T-helper 22 cell (primary cell): ENCODE data around the gene COL12A1.

Source experiments
- DNase-seq: peaks from one replicate; pipeline ENCODE4 v3.0.0-alpha.2; 2020; ENCODE audit warnings: low read depth

Gene COL12A1

DNA sequence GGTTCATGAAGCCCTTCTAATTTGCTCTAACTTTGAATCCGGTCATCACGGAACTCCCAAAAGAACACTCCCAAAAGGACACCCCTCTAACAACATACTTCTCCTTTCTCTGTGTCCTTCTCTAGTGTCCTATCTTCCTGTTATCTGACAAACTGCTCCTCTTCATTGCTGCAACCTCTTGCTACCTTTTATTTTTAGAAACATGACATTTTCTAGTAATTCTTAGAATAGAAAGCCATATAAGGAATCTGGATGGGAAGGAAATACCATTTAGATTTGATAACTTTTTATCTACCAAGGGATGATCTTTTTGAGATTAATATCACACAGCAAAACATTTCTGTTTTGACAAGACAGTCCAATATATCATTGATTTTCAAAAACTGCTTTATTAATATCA lies 63.1 kb downstream of the COL12A1 start:
- DNase-seq: no peak

DNA sequence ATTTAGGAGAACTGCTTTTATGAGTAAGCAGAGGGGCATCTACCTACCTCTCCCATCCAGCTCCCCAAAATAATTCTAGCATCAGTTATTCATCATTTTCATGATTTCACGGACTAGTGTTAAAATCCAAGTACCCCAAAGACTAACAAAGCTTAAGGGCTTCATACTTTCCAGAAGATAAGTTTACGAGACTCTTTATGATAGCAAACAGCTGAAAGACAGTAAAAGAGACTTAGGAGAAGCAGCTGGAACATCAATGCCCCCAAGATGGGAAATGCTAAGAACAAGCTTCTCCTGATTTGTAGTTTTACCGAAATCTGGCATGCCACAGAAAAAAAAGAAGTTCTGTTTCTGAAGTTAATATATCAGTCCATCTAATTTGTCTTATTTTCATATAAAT lies 70.0 kb downstream of the COL12A1 start:
- DNase-seq: no peak

DNA sequence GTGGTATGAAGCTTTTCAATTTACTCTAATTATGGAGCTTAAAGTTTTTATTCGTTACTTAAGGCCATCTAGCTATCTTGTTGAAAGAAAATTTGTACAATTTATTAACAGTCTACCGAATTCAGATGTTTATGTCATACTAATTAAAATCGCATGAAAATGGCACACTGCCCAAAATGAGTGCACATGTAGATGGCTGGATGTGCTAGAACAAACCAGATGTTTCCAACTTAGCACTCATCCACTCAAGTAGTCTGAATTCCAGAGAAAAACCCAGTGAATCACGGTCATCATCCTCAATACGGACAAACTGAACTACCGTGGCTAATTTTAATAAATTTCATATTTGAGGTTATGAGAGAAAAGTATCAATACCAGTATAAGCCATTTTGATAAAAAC lies 70.4 kb downstream of the COL12A1 start:
- DNase-seq: no peak

DNA sequence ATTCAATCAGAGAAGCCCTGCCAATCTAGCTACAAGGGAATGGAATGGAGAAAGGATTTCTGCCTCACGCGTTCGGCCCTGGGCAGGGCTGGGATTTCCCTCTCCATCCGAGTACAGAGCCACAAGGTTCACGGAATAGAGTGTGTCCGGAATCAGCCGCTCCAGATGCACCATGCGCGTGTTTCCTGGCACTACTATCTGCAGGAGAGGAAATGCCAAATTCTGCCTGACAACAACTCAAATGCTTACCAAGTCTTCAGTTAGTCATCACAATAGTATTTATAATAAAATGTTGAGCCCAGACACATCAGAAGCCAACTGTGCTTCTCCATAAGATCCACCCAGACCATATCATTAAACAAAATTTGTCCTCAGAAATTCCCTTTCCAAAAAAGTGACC lies 75.1 kb downstream of the COL12A1 start:
- DNase-seq: no peak

DNA sequence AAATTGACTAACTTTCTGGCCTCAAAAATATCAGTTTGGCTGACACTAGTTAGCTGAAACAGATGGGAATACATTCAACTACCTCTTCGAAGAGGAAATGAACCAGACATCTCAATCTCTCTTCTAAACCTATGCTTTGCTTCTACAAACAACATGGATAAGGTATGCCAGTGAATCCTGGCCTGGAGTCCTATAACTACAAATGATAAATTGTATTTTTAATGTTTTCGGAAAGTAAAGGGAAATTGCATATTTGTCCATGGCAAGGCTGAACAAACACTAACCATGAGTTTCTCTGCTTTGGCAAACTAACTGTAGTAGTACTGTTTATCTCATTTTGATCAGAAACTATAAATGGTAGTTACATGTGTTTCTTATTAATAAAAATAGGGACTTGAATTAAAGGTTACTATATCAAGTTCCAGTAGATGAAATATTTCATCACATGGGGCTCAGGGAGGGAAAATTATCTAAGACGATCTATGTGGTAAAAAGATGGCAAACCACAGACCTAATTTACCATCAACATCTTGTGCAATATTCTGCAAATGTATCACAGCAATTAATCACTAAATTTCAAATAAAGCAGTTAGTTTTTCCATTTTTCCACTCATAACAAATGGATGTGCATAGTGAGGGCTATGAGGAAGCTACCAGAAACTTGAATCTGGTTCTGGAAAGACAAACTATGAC lies 76.8 kb downstream of the COL12A1 start:
- no peak for DNase-seq

DNA sequence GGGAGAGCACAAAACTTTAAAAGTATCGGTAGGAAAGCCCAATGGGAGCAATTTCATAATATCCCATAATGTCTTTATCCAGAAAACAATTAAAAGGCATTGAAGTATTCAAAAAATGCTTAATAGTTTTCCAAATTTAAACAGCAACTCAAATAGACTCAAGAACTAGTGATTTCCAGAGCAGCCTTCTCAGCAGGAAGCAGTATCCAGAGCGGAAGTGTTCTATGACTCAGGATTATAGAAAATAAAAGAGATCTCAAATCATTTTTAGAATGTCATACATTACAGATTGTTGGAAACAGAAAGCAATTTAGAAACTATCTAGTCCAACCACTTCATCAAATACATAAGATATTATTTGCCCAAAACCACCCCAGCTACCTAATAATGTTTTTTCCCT lies 79.3 kb downstream of the COL12A1 start:
- DNase-seq: no peak

DNA sequence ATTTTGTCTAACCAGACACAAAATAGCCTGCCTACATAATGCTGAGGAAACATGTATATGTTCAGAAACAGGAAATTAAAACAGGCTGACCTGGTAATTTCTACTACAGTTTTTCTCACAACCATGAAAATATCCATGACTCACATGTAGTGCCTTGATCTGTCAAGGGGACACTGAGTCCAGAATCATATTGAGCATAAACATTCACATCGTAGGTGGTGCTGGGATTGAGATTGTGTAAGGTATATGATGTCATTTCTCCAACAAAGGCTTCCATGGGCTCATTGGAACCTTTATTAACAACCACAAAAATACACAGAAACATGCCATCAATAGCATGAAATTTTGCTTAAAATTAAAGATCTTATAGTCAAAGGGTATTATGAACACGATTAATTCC lies 80.9 kb downstream of the COL12A1 start:
- DNase-seq: no peak

DNA sequence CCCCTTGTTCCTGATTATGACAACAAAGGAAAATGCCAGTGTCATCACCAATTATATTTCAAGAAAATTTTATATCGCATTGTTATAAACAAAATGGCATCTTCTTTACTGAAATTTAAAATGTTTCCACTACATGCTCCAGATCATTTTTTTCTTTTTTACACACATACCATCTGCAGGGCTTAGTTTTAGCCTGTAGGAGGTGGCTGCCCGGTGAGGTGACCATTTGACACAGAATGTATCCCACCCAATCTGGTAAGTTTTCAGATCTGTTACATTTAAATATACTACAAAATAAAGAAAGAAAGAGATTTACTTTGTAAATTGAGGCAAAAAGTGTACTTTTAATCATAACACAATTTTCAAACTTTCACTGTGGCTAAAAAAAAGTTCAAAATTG lies 81.8 kb downstream of the COL12A1 start:
- no peak for DNase-seq

DNA sequence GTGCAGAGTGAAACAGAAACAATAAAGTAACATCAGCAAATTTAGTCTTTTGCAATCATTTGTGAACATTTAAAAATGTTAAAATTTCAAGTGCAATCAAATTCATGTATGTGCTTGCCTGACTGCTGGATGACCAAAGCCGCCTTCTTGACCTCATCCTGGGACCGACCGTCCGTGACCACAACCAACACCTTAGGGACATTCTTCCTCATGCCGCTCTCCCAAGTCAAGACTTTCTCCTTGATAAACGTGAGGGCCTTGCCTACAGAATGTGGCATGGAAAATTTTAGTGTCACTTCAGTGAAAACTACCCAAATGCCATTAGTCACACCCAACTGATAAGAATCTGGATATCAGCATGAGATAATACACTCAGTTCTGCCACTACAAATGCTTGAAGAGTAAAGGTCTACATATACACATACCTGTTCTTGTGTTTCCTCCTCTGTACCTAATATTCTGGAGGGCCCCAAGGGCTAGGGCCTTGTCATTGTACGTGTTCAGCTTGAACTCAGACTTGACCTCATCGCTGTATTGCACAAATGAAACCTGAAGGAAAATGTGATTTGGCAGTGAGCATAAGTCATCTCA lies 86.8 kb downstream of the COL12A1 start:
- no peak for DNase-seq

DNA sequence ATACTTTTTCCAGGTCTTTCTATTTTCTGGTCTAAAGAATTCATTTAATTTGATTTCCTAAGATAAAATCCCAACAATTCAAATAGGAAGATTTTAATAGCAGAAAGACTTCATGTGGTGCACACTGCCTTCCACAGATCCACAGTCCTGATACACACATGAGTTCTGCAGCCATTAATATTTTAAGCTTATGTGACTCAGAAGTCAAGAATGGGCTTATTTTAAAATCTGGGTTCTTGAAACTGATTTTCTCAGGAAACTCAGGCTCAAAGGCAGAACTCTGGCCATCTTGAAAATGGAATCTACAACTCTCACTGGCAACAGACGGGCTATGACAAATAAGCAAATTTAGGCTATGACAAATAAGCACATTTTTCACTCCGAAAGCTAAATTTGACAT lies 88.2 kb downstream of the COL12A1 start:
- DNase-seq: no peak

DNA sequence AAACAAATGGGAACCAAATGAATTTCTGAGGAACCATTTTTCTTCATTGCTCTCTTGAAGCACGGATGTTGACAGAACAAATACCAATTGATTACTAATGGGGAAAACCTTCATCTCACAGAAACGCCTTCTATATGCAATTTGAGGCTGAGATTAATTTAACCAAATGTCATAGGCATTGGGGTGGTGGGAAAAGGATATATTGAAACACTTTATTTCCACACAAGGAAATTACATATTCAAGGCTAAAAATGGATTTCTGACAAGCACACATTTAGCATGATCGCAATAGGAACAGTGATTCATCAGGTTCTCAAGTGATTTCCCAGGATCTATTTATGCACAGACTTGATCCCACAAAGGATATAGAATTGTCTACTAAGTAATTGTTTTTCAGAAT lies 88.9 kb downstream of the COL12A1 start:
- no peak for DNase-seq

DNA sequence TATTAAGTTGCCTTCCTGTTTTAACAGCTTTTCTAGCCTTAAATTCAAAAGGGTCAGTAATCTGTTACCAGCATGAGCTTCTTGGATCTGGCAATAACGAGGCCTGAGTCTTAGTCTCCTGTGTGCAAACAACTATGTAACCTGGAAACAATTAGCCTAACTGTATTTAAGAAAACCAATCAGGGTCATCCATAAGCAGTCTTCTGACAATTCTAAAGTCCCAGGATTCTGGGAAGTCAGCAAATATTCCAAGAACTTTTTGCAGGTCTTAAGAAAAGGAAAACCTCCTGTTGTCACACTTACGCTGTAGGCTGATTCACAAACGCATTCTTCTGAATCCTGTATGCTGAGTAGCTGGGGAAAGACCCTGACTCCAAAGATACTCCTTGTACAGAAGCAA lies 90.4 kb downstream of the COL12A1 start:
- no peak for DNase-seq

DNA sequence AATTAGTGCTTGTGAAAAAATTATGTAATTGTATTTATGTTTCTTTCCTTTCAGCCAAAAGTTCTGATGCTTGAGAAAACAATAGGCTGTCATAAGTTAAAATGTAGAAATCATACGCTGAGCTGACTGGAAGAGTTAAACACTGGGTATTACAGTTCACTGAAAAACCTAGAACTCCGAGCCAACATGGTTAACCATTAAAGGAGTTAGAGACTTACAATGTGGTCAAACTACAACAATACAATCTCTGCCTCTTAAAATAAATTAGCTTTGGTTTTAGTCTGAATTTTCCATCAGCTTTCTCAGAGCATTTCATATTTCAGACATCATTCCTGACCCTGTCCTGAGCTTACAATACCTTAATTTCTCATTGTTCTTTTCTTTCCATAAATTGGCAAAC lies 91.0 kb downstream of the COL12A1 start:
- no peak for DNase-seq

DNA sequence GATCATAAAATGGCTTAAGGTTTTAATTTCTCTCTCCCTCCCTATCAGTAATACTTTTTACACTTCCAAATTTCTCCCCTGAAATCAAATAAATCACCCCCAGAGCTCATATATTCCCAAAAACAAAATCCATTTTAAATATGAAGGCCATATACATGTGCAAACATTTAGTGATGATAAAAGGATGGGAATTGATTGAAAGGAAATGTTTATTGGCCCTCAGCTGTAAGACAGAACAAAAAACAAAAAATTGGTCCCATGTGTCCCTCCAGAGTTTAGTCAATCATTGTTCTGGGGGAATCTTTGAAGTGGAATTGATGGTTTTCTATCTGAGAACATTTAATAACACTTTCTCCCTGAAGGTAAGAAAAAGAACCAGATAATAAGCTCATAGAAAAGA lies 91.7 kb downstream of the COL12A1 start:
- DNase-seq: no peak

DNA sequence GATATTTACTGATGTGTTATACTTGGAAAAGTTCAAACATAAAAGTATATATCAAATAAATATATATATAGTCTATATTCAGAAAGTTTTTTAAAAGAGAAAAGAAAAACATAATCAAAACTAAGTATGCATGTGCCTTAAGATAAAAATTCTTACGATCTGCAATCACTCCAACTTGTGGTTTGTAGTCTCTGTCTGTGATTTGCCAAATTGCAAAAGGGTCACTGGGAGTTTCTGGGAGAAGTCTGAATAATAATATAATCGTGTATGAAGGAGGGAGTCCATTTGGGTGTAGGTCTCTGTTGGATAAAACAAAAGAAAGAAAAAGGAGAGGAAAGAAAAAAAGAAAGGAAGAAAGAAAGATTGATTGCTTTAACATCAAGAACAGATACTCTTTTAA lies 92.4 kb downstream of the COL12A1 start:
- no peak for DNase-seq

DNA sequence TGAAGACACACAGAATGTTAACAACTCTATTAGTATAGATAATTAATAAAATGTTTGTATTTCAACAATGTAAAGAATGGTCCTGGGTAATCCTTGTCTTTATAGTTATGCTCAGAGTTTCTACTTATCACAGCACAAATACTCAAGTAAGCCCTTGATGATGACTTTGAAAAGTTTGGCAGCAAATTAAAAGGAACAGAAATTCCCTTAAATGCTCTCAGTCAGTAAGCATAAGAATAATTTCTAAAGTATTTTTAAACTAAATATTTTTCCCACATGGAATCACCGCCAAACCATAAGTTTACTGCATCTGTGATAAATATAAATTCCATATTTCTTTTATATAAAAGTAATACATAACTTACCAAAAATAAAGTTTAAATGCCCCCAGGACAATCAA lies 96.1 kb downstream of the COL12A1 start:
- DNase-seq: no peak

DNA sequence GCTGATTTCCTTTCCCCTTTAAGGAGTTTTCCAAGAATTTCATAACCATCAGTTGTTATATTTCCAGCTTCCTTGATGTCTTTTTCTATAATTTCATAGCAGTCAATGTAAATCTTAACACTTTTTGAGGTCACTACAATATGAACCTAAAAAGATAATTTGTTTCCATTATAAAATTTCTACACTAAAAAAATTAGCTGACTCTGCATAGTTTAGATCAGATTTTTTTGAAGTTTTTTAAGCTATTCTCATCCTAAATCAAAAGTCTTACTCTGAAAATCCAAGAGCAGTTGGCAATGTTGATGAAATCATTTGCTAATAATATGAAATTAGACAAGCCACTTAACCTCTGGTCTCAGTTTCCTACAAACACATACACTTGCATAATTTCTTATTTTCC lies 96.8 kb downstream of the COL12A1 start:
- no peak for DNase-seq

DNA sequence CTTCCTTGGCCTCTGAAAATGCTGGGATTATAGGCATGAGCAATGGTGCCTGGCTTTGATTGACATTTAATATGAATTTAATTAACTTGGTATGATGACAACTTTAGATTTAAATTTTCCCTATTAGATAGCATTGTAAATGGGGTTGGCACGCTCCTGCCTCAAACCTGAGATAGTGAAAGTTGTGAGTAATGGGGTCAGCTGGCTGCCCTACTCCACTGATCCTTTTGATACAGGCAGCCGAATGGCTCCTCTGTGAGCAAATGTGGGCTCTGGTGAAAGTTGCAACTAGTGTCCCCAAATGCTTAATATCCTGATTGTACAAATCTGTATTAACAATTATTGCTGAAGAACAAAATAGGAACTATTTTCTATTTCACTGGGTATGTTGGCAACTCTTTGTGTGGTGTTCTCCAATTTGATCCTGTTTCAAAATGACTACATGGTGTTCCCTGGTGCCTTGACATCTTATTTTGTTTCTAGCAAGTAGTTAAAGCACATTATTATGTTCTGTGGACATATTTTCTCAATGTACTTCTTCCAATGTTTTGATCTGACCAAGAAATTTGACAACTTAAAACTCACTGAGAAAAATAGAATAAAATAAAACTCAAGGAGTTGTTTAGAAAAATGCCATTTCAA lies 97.4 kb downstream of the COL12A1 start:
- no peak for DNase-seq

DNA sequence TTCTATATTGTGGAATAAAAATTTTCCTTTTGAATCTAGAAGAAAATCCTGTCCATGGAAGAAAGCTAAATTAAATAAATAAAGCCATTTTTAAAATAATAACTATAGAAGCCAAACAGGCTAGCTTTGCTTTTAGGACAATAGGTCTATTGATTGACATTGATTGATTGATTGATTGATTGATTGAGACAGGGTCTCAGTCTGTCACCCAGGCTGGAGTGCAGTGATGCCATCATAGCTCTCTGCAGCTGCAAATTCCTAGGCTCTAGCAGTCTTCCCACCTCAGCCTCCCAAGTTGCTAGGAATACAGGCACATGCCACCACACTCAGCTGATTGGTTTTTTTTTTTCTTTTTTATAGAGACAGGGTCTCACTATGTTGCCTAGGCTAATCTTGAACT lies 97.9 kb downstream of the COL12A1 start:
- DNase-seq: no peak

DNA sequence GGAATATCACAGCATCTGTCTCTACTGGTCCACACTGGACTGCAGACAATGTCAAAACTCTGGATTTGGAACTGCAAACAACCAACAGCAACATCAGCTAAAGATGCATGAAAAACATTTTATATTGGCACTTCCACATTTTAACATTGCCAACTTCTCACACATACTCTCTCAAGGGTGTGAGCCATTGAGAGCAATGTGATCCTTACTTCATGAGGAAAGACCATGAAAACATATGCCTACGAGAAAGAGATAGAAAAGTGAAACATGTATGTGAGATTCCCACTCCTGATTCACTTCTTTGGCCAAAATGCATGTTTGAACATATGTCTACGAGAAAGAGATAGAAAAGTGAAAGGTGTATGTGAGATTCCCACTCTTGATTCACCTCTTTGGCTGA lies 99.4 kb downstream of the COL12A1 start:
- DNase-seq: no peak

DNA sequence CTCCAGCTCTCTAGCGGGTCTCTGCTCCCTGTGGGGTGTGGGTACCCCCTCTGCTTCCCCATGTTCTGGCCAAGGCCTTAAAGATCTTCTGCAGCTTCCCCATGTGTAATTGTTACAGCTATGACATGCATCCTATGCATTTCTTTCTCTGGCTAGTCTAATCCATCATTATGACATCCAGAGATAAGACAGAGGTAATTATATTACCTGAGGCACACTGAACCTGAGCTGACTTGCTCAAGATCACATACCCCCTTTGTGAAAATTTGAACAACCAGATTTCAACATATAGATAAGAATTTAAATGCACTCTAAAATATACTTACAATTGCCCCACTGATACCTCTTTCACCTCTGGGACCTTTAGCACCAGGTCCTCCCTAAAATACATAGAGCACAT lies 102.4 kb downstream of the COL12A1 start:
- DNase-seq: no peak

DNA sequence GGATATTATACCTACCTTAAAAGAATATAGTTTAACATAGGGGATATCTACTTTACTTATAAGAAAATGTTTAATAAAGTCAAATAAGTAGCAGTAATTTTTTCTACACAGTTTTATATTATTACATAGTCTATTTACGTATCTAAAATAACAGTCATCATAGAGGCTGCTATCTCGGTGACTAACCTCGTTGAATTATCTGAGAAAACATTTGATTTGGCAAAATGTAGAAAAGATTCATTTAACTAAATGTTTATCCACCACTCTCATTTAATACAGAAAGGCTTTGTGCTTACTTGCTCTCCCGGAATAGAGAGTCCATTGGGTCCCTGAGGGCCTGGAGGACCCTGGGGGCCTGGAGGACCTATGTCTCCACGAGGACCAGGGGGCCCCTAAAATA lies 103.6 kb downstream of the COL12A1 start:
- DNase-seq: no peak

DNA sequence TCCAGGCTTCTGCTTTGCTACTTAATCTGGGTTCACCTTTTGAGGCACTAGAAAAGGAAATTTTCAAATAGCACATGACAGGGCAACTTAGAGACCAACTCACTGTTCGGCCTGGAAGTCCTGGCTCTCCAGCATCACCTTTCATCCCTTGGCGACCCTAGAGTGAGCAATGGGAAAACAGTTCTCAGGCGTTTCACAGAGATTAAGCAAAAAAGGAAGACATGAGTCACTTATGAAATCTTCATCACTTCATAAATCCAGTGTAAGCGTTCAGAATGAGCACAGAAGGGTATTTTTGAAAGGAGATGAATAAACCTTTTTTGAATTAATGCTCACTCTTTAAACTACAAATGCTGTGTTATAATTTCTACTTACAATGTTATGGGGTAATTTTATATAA lies 104.0 kb downstream of the COL12A1 start:
- no peak for DNase-seq

DNA sequence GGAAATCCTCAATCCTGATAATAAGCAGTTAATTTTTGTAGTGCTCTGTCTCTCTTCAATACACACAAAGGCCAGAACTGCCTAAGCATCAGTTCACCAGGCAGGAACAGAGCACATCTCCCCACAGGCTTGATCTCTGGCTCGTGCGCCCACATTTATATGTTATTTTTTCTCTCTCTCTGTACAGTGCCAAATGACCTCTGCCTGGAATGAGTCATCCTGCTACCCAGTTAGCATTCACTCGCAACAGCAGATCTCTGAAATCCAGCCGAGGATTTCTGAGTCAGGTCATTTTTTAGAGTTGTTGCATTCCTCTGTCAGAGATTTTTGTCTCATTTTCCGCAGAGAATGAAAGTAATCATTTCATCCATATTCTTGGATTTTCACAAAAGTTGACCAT lies 107.1 kb downstream of the COL12A1 start:
- DNase-seq: no peak
